Esophagus muscularis mucosa (tissue), 4 donors: ENCODE measurements around the gene PTPN1.

Source experiments
- EP300 ChIP-seq: sonication (generic); formaldehyde crosslinking; IDR thresholded peaks from one replicate; pipeline ENCODE4 v1.6.1; 2017; ENCODE audit warnings: antibody characterized with exemption
- POLR2A ChIP-seq: fragments of 450-650 bp; IDR thresholded peaks from one replicate; pipeline ENCODE4 v1.6.1; 2017; ENCODE audit warnings: antibody characterized with exemption, moderate library complexity, mild to moderate bottlenecking, low read depth
- POLR2AphosphoS5 ChIP-seq, 2 donors: sonication (generic); formaldehyde crosslinking; IDR thresholded peaks; one replicate each; pipeline ENCODE4 v1.6.1; 2017; ENCODE audit warnings: antibody characterized with exemption in 2 of 2
- TF ChIP-seq, protein P1 (sequence below), 3 experiments: fragments of 200-600 bp in 2 of 3; fragments of 450-650 bp in 1 of 3; sonication (generic) in 2 of 3; IDR thresholded peaks; one replicate each; pipeline ENCODE4 v1.5.1; 2017 to 2019; ENCODE audit warnings: antibody characterized with exemption in 3 of 3, mild to moderate bottlenecking in 2 of 3, moderate library complexity in 1 of 3

GRCh38 chr20:50488236-50488806, 21.9 kb upstream of the PTPN1 start:
- TF ChIP-seq, protein P1, sequence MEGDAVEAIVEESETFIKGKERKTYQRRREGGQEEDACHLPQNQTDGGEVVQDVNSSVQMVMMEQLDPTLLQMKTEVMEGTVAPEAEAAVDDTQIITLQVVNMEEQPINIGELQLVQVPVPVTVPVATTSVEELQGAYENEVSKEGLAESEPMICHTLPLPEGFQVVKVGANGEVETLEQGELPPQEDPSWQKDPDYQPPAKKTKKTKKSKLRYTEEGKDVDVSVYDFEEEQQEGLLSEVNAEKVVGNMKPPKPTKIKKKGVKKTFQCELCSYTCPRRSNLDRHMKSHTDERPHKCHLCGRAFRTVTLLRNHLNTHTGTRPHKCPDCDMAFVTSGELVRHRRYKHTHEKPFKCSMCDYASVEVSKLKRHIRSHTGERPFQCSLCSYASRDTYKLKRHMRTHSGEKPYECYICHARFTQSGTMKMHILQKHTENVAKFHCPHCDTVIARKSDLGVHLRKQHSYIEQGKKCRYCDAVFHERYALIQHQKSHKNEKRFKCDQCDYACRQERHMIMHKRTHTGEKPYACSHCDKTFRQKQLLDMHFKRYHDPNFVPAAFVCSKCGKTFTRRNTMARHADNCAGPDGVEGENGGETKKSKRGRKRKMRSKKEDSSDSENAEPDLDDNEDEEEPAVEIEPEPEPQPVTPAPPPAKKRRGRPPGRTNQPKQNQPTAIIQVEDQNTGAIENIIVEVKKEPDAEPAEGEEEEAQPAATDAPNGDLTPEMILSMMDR (IDR thresholded peaks at IDR 0.05) = no peak
- no peak for TF ChIP-seq POLR2AphosphoS5 (IDR thresholded peaks at IDR 0.05)
- no peak for TF ChIP-seq POLR2A
- no peak for TF ChIP-seq EP300
